Tibial nerve (tissue), 4 donors: ENCODE data around the gene MIEF2.

ENCODE experiments used
- CTCF ChIP-seq, 5 experiments: fragments of 200-600 bp in 3 of 5; fragments of 450-650 bp in 2 of 5; sonication (generic) in 3 of 5; IDR thresholded peaks; one replicate each; pipeline ENCODE4 v1.5.1; 2016 to 2019; ENCODE audit warnings: antibody characterized with exemption in 5 of 5, mild to moderate bottlenecking in 3 of 5, moderate library complexity in 2 of 5
- EP300 ChIP-seq, 2 donors: sonication (generic); formaldehyde crosslinking; IDR thresholded peaks; one replicate each; pipeline ENCODE4 v1.6.1; 2017; ENCODE audit warnings: antibody characterized with exemption in 2 of 2, mild to moderate bottlenecking in 1 of 2
- POLR2A ChIP-seq, 2 donors: fragments of 450-650 bp; IDR thresholded peaks; one replicate each; pipeline ENCODE4 v1.6.1; 2017; ENCODE audit warnings: antibody characterized with exemption in 2 of 2, mild to moderate bottlenecking in 2 of 2, moderate library complexity in 2 of 2

- TF ChIP-seq POLR2A (IDR thresholded peaks at IDR 0.05) = no peak
- no peak for TF ChIP-seq CTCF (IDR thresholded peaks at IDR 0.05)
- TF ChIP-seq EP300 (IDR thresholded peaks at IDR 0.05) = no peak
Observed at GRCh38 chr17:18256776-18257175, 3.7 kb upstream of the MIEF2 start.
